HPDE6-E6E7 (cell line): ENCODE data around the gene ADGRA1.

Source experiments
- DNase-seq: peaks from one replicate; pipeline ENCODE4 v3.0.0; 2011; ENCODE audit warnings: missing footprints; ENCODE audit errors: extremely low spot score

The ADGRA1 gene

GRCh38 chr10:133075346-133076137 lies 12.2 kb upstream of the ADGRA1 start:
- no peak for DNase-seq

DNA sequence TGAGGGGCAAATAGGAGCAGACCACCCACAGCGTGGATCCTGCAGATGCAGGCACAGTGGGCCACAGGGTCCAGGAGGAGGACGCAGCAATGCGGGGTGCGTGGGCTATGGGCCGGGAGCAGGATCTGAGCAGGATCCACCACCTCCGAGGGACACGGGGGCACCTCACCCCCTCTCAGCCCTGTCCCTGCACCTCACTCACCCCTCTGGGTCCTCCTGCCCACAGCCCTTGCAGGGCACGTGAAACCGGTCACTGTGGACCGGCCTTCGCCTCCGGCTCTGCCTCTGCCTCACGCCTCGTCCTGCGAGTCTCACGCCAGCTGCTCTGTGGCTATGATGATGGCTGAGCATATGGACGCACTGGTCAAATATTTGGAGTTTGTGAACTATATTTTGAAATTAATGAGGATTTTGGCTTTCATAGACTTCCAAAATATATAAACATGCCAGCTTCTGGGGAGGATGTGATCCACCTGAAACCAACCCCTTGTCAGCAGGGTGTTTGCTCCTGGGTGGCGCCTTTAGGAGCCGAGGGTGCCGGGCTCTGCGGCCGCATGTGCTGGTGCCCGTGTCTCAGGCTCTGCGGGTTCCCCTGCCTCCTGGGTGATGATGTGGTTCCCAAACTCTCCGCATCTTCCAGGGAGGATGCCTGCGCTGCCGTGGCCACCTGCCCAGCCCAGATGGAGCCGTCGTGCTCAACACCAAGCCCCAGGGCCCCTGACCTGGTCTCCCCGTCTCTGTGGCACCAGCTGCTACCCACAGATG lies 11.3 kb upstream of the ADGRA1 start:
- DNase-seq: no peak

- no peak for DNase-seq
Observed at GRCh38 chr10:133079836-133080682, 7.7 kb upstream of the ADGRA1 start.

DNA sequence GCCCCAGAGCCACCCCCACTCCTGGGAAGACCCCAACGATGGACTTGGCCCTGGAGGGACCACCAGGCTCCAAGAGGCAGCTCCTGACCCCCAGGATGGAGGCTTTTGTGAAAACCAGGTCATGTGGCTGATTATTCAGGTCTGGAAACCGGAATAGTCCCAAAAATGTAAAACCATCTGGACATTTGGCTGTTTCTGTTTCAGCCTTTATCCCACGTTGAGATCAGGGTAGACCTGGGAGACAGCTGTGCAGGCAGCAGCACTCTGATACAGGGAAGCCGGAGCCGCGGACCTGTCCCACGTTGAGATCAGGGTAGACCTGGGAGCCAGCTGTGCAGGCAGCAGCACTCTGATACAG lies 7.1 kb upstream of the ADGRA1 start:
- DNase-seq: no peak

DNA sequence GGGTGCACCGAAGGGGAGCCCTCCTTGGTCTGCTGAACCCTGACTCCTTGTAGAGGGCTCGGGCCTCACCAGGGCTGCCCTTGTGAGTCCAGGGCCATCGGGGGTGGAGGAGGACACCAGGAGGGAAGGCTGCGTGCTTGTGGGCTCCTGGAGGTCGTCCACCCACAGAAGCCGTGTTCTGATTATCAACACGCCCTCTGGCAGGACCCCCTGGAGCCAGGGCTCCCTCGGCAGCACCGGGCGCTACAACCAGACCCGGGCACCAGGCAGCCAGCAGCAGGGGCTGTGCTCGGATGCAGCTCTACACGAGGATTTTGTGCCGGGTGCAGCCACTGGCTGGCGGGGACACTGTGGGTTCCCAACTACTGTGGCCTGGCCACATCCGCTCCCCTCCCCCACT lies 6.1 kb upstream of the ADGRA1 start:
- no peak for DNase-seq

DNA sequence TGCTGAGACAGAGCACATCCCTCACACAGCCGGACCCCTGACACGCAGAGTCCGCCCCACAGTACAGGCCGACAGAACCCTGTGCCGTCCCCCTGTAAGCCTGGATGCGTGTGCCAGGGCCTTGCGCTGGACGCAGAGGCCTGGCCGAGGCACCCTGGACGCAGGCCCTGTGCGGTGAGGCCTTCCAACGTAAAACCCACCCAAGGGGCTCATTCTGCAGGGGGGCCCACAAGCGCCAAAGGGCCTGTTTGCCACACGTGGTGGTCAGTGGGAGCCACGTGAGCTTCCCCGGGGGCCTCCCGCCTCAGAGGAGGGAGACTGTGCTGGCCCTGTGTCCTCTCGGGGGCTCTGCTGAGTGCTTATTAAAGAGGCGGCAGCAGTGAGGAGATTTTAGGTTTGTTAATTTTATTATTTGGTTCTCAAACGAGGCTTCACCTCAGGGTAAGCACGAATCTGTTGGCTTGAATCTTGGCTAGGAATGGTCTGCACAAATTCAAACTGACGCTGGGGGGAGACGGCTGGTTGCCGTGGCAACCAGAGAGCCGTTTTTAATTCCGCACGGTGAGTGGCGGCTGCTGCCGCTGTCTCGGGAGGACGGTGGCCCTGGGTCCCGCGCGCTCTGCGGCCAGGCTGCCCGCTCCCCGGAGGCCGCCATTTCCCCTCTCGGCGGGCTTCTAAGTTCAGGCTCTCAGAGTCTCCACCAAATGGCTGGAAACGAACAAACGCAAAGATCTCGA lies 4.9 kb upstream of the ADGRA1 start:
- no peak for DNase-seq

DNA sequence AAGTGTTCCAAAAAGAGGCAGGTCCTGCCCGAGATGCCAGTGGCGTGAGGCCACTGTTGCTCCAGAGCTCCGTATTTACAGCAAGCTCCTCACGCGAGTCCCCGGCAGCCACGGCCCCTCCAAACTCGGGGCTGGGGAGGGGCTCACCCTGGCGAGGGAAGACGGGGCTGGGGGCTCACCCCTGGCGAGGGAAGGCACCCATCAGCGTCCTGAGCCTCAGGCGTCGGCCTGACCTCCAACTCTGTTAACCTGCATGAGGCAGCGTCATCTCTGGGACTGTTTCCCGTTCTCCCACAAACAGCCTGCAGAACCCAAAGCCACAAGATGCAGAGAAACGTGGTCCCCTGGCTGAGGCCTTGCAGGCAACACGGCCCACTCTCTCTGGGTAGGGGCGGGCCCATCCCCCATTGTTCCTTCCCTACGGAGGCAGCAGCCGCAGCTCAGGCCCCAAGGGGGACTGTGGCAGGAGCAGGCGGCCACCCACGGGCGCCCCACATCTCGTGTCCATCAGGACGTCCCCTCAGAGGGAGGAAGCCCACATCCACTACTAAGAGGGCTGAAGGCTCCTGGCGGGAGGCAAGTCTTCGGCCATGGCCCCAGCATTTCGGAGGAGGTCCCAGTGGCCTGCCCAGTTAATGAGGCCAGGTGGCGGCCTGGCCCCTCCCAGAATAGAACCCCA lies 4.2 kb upstream of the ADGRA1 start:
- no peak for DNase-seq

GRCh38 chr10:133084491-133084890 lies 3.2 kb upstream of the ADGRA1 start:
- DNase-seq: no peak

DNA sequence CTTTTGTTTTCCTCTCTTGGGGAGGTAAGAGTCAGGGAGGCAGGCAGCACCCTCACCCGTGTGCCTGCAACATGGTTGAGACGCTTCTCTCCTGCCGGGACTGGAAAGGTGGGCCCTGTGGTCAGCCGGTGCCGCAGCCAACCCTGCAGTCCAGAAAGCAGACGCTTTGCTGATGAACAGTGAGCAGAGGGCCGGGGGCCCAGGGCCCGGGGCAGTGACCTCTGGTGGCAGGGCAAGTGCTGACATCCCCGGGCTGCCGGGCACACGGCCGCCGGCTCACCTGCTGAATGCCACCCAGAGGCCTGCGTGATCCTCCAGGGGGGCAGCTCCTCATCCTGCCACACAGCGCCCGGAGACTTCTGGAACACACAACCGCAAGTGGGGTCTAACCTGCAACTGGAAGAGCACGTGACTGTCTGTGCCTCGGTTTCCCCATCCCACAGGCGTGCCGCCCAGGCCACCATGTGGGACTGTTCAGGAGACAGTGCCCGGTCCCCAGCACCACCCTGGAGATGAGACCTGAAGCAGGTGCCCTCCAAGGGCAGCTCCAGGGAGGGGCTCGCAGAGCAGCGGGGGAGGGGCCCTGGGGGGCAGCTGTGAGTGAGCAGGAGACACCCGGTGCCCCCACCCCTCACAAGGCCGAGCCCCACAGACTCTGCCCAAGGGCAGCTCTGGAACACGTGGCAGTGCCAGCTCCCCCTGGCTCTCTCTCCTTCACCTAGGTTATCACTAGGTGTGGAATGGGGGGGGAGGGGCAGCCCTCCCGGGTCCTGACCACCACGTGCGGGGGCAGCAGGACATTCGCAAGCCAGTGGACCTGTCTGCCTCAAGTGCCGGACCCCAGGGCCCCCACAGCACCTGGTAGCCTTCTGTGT lies 2.2 kb upstream of the ADGRA1 start:
- no peak for DNase-seq

GRCh38 chr10:133086247-133086646 lies 1.5 kb upstream of the ADGRA1 start:
- DNase-seq: no peak

DNA sequence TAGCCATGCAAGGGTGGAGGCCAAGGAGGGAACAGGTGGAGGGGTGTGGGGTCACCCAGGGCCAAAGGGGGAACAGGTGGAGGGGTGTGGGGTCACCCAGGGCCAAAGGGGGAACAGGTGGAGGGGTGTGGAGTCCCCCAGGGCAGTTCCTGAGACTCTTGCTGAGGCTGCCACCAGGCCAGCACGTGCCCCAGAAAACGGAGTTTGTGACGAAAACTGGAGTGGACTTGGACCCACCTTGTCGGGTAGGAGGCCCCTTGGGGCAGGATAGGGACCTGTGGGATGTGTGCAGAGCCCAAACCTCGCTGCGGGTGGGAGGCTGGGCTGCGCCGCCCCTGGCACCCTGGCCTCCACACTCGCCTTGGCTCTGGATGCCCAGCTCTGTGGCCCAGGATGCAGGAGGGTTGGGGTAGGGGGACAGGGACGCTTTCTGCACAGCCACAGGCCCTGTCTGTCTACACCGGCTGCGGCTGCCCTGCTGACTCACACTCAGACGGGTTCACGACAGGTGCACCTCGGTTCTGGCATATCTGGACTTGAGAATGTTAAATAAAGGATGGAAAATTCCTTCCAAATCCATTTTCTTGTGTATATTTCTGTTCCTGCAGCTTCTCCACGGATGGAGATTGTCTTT lies 562 bp upstream of the ADGRA1 start:
- DNase-seq: no peak

DNA sequence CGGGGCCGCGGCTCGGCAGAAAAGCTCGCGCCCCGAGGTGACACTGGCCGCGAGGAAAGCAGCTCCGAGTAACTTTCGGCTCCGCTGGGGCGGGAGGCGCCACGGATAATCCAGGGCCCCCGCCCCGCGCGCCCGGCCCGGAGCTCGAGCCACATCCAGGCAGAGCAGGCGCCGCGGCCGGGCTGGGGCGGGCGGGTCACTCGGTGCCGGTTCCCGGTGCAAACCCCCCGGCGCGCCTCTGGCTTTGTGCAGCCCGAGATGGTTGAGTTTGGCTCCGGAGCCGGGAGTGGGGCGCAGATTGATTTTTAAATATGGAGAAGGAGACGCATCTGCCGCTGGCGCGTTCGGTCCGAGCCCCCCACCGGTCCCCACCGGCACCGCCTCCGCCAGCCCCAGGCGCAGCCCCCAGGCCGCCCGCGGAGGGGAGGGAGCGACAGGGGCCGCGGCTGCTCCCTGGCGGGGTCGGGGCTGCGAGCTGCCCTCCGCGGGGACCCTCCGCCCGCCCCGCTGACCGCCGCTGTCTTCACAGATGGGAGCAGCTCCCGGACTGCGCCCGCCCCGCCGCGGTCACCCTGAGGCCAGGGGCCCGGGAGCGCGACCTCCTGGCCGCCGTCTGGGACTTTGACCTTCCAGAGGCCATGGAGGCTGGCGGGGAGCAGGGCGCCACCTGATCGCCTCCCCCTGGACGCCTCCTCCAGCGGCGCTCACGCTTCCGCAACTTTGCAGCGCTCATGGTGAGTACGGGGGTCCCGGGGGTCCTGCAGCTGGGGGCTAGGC lies 643 bp downstream of the ADGRA1 start:
- DNase-seq: no peak

DNA sequence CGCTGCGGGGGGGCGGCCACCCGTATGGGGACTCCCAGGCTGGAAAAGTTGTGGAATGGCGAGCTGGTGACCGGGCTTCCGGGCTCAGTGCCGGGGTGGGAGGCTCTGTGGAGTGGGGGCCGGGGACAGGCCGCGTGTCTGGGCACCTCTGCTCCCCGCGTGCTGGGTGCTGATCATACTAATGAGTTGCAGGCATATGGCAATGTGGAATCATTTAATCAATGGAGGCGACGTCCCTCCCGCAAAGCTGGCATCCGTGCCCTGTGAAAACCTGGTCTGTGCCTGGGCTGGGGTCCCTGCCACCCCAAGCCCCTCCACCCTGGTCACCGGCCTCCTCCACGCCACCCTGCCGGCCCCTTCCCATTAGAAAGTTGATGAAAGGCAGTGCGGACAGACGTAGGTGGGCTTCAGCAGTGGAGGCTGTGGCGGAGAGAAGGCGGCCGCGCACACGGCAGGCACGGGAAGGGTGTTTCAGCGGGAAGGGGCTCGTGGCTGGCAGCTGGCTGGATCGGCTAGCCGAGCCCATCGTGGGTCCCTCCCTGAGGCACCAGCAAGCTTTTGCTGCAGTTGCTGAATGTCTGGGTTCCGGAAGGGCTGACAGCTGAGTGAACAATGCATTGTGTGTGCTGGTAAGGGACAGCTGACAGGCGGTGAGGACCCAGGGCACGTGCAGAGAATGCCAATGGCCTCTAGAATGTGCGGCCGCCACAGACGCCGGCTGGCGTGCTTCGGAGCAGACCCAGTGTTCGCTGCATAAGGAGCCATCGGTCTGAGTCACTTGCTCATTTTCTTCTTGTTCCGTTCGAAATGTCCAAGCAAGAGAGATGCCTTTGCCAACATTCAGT lies 1.5 kb downstream of the ADGRA1 start:
- DNase-seq: no peak

DNA sequence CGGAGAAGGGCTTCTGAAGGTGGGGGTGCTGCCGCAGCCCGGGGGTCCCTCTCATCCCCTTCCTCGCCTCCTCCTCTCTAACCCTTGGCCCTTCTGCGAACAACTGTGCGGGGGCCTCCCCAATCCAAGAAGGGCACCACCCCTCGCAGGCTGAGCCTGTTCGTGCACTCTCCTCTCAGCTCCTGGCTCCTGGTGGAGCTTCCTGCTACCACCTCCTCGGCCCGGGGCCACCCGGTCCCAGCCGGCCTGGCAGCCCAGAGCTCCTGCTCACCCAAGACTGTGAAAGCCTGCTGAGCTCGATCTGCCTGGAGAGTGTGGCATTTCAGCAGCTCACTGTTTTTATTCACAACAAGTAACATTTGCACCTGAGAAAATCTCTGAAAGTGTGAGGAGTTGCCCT lies 2.4 kb downstream of the ADGRA1 start:
- DNase-seq: no peak

DNA sequence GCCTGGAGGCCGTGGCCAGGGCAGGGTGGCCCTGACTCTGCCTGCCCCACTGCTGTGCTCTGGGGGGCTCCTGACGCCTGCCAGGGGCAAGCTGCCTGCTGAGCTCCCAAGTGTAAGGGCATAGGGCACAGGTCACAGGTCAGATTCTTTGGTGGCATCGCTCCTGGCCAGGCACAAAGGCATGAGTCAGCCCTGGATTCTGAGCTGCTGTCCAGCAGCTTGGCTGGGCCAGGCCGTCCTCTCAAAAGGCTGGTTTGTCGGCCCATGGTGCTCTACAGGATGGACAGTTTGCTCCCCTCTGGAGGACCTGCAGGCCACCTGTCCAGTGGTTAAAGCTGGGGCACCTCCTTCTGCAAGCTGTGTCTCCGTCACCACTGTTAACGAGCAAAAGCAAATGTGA lies 2.9 kb downstream of the ADGRA1 start:
- no peak for DNase-seq

DNA sequence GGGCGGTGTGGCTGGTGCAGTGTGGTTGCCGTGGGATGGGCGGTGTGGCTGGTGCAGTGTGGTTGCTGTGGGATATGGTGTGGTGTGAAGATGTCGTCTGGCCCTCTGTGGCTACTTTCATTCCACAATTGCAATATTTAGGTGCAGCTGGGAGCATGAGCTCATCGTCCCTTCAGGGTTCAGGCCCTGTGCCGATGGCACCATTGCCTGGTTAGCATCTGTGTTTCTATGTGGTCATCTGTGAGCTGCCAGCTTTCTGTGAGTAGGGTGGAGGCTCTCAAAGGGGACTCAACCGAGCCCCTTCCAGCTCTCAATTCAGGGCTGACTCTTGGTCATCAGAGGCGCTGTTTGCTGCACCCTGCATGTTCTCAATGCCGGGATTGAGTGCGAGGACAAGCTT lies 3.6 kb downstream of the ADGRA1 start:
- DNase-seq: no peak

GRCh38 chr10:133093291-133093690 lies 5.6 kb downstream of the ADGRA1 start:
- DNase-seq: no peak

DNA sequence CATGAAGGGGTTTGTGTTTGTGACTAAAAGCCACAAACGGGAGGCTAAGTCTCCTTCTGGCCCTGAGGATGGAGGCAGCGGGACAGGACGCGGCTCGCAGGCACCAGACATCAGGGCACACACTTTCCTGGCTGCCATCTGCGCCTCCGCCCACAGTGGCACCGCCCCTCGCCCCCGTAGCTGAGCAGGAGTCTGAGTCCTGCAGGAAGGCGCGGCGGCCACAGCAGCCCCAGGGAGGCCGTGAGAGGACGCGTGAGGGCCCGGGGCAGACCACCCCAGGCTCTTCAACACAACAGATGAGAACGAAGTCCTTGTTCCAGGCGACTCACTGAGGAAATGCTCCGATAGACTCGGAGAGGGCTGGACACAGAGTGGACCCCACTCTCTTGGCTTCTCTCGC lies 6.6 kb downstream of the ADGRA1 start:
- DNase-seq: no peak
